Measurements from ENCODE around the gene PLEK2. TPM values are rescaled to one million over a fixed set of nuclear protein-coding genes. Genes with fewer than 3 reads are reported as not detected.

Gene PLEK2
- polyA plus RNA-seq, 1 experiment = 1.6 TPM

- peaks cover 11% of the 10 kb centered on the region for H3K27me3 ChIP-seq (ENCODE audit: control insufficient read depth, insufficient read depth, low read length)
- no peak overlapping the region for H3K4me3 ChIP-seq (ENCODE audit: low read depth, low read length)
- ChIA-PET POLR2A (no interaction called here), CTCF (interaction anchor here (0.7 to 2.0 kb wide), 2 partner anchors 16 to 19 kb away, joined by 3 to 6 read pairs; no protein-coding TSS in a partner anchor)
- H3K27ac ChIP-seq (ENCODE audit: low read depth, low read length) = no peak overlapping the region
- TF ChIP-seq, protein P1, sequence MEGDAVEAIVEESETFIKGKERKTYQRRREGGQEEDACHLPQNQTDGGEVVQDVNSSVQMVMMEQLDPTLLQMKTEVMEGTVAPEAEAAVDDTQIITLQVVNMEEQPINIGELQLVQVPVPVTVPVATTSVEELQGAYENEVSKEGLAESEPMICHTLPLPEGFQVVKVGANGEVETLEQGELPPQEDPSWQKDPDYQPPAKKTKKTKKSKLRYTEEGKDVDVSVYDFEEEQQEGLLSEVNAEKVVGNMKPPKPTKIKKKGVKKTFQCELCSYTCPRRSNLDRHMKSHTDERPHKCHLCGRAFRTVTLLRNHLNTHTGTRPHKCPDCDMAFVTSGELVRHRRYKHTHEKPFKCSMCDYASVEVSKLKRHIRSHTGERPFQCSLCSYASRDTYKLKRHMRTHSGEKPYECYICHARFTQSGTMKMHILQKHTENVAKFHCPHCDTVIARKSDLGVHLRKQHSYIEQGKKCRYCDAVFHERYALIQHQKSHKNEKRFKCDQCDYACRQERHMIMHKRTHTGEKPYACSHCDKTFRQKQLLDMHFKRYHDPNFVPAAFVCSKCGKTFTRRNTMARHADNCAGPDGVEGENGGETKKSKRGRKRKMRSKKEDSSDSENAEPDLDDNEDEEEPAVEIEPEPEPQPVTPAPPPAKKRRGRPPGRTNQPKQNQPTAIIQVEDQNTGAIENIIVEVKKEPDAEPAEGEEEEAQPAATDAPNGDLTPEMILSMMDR (IDR thresholded peaks at IDR 0.05; ENCODE audit: low read depth, low read length) = no peak
- no peak for DNase-seq (ENCODE audit: low read depth, low spot score)
- H3K9me3 ChIP-seq (ENCODE audit: control insufficient read depth, insufficient read depth, low read length) = no peaks in the 10 kb centered on the region
These were observed 34.5 kb upstream of the PLEK2 start for GRCh38 chr14:67446371-67447032.

DNA sequence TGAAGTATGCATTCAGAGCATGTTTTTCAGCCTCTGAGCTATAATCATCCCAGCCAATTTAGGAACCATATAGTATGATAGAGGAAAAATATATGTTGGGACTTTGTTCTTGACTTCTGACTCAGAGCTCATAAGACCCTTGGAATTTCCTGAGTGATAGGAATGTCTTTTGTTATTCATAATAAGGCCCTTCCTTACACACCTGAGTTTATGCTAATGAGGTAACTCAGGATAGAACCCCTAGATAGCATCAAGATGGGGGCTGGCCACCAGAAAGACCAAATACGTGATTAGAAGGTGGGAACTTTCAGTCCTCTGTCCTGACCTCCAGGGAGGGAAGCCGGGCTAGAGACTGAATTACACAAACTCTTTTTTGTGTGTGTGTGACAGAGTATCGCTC lies 32.4 kb upstream of the PLEK2 start:
- ChIA-PET CTCF (interaction anchor here (1.2 to 2.3 kb wide), 2 partner anchors 17 to 20 kb away, joined by 4 to 8 read pairs; no protein-coding TSS in a partner anchor), POLR2A (no interaction called here)
- TF ChIP-seq, protein P1 (IDR thresholded peaks at IDR 0.05; ENCODE audit: low read depth, low read length) = no peak
- no peak for DNase-seq (ENCODE audit: low read depth, low spot score)
- Histone ChIP-seq H3K27me3 (ENCODE audit: control insufficient read depth, insufficient read depth, low read length) (peaks cover 14% of the 10 kb centered on the region), H3K4me3 (ENCODE audit: low read depth, low read length) (no peak overlapping the region), H3K27ac (ENCODE audit: low read depth, low read length) (no peak overlapping the region), H3K9me3 (ENCODE audit: control insufficient read depth, insufficient read depth, low read length) (no peaks in the 10 kb centered on the region)

DNA sequence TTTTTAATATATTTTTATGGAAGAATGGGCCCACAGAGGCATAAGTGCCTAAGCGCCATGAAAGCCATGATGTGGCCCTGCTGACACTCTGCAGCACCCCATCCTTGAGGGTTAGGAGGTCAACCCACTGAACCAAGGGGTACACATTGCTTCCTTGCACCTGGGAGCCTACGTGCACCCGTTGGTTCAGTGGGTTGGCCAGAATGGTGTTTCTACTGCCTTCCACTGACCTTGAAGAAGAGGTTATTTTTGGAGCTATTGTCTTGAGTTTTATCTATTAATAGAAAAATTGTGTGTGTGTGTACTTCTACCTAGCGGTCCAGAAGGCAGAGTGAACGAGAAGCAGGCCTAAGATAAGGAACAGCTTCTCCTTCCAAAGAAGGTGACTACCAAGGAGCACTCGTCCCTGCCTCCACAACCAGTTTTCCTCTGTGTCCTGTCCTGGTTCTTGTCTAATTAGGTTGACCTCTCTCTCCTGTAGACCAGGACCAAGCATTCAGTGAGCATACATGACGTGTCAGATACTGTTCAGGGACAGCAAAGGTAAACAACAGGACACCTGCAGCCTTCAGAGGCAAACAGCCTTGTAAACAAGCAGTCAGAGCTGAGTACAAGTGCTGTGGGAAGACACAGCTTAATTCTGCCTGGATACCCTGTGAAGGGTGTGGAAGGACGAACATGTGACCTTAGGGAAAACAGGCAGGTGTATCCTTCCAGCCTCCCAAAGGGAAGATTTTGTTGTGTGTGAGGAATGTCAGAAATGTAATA lies 30.4 kb upstream of the PLEK2 start:
- no peaks in the 10 kb centered on the region for H3K9me3 ChIP-seq (ENCODE audit: control insufficient read depth, insufficient read depth, low read length)
- H3K27ac ChIP-seq (ENCODE audit: low read depth, low read length) = no peak overlapping the region
- no peak for DNase-seq (ENCODE audit: low read depth, low spot score)
- TF ChIP-seq, protein P1 (IDR thresholded peaks at IDR 0.05; ENCODE audit: low read depth, low read length) = no peak
- ChIA-PET CTCF (interaction anchor here (2.3 kb wide), 1 partner anchor 15 kb away, joined by 8 read pairs; no protein-coding TSS in a partner anchor), POLR2A (no interaction called here)
- H3K4me3 ChIP-seq (ENCODE audit: low read depth, low read length) = no peak overlapping the region
- H3K27me3 ChIP-seq (ENCODE audit: control insufficient read depth, insufficient read depth, low read length) = peaks cover 12% of the 10 kb centered on the region

DNA sequence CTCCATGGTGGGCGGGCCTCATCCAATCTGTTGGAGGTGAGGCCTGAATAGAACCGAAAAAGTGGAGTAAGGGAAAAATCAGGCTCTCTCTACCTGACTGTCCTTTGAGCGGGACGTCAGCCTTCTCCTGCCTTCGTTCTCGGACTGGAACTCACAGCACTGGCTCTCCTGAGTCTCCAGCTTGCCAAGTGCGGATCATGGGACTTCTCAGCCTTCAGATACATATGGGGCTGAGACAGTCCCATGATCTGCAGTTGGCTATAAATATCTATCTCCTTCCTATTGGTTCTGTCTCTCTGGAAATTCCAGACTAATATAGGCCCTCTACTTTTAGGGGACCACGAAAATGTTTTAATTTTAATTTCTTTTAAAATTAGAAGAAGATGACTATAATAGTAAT lies 29.7 kb upstream of the PLEK2 start:
- no peak overlapping the region for H3K27ac ChIP-seq (ENCODE audit: low read depth, low read length)
- ChIA-PET CTCF (interaction anchor here (0.9 kb wide), 1 partner anchor 129 kb away, joined by 3 read pairs; no protein-coding TSS in a partner anchor), POLR2A (no interaction called here)
- no peak for DNase-seq (ENCODE audit: low read depth, low spot score)
- H3K9me3 ChIP-seq (ENCODE audit: control insufficient read depth, insufficient read depth, low read length) = no peaks in the 10 kb centered on the region
- TF ChIP-seq, protein P1 (IDR thresholded peaks at IDR 0.05; ENCODE audit: low read depth, low read length) = no peak
- no peak overlapping the region for H3K4me3 ChIP-seq (ENCODE audit: low read depth, low read length)
- peaks cover 12% of the 10 kb centered on the region for H3K27me3 ChIP-seq (ENCODE audit: control insufficient read depth, insufficient read depth, low read length)

DNA sequence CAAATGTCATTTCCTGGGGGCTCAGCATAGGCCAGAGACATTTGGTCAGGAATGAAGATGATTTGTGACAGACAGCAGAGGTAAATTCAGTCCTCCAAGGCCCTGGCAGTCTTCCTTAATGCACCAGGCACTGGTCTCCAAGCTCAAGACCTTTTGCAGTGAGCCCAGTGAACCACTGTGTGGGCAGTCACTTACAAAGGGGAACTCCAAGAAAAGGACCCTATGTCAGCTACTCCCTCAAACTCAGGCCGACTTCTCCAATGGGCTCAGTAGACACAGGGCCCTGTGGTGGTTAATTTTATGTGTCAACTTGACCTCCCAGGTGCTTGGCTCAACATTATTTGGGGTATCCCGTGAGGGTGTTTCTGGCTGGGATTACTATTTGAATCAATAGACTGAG lies 29.3 kb upstream of the PLEK2 start:
- no peak overlapping the region for H3K27ac ChIP-seq (ENCODE audit: low read depth, low read length)
- TF ChIP-seq, protein P1 (IDR thresholded peaks at IDR 0.05; ENCODE audit: low read depth, low read length) = no peak
- ChIA-PET CTCF (interaction anchor here (0.9 kb wide), 1 partner anchor 129 kb away, joined by 3 read pairs; no protein-coding TSS in a partner anchor), POLR2A (no interaction called here)
- no peaks in the 10 kb centered on the region for H3K9me3 ChIP-seq (ENCODE audit: control insufficient read depth, insufficient read depth, low read length)
- H3K4me3 ChIP-seq (ENCODE audit: low read depth, low read length) = no peak overlapping the region
- no peak for DNase-seq (ENCODE audit: low read depth, low spot score)
- H3K27me3 ChIP-seq (ENCODE audit: control insufficient read depth, insufficient read depth, low read length) = peaks cover 13% of the 10 kb centered on the region

All from AG04450 (cell line).